GM18861 (cell line): ENCODE measurements around the gene TRDMT1.
"Not testable (repeated sequence)": the region's sequence is repeated elsewhere in the genome, so short reads cannot be mapped to it uniquely, and the experiment has no call there.

ENCODE experiments used
- ATAC-seq: cut with Tn5 transposase; IDR thresholded peaks from one replicate; pipeline ENCODE4 v1.9.1; 2021; ENCODE audit not compliant: unreplicated experiment

The TRDMT1 gene

GRCh38 chr10:17141504-17142229 is 59.8 kb downstream of the TRDMT1 start:
- no peak for ATAC-seq

- ATAC-seq = no peak
Observed at GRCh38 chr10:17140386-17140761, 61.1 kb downstream of the TRDMT1 start.

GRCh38 chr10:17138460-17139042 is 62.9 kb downstream of the TRDMT1 start:
- no peak for ATAC-seq

GRCh38 chr10:17134737-17135260 is 66.7 kb downstream of the TRDMT1 start:
- ATAC-seq = no peak

GRCh38 chr10:17134282-17134681 is 67.2 kb downstream of the TRDMT1 start:
- no peak for ATAC-seq

GRCh38 chr10:17129741-17130140 is 71.7 kb downstream of the TRDMT1 start, which contains the start of gene CUBN:
TSS of gene CUBN (minus strand) at chr10:17129811. CDS start at chr10:17129765, 46 bp downstream.
- no peak for ATAC-seq

GRCh38 chr10:17128261-17128660 is 73.2 kb downstream of the TRDMT1 start:
- no peak for ATAC-seq

- ATAC-seq = no peak
Observed at GRCh38 chr10:17126327-17126726, 75.1 kb downstream of the TRDMT1 start.

- ATAC-seq = no peak
Observed at GRCh38 chr10:17125206-17125893, 76.1 kb downstream of the TRDMT1 start.

- no peak for ATAC-seq
Observed at GRCh38 chr10:17123961-17124360, 77.5 kb downstream of the TRDMT1 start.

GRCh38 chr10:17122726-17123661 is 78.5 kb downstream of the TRDMT1 start:
- no peak for ATAC-seq

- ATAC-seq = no peak
Observed at GRCh38 chr10:17122052-17122451, 79.4 kb downstream of the TRDMT1 start.

- ATAC-seq = no peak
Observed at GRCh38 chr10:17120694-17121093, 80.8 kb downstream of the TRDMT1 start.

- no peak for ATAC-seq
Observed at GRCh38 chr10:17119845-17120244, 81.6 kb downstream of the TRDMT1 start.

- no peak for ATAC-seq
Observed at GRCh38 chr10:17116193-17116592, 85.3 kb downstream of the TRDMT1 start.

- ATAC-seq = no peak
Observed at GRCh38 chr10:17115683-17116082, 85.8 kb downstream of the TRDMT1 start.

GRCh38 chr10:17114878-17115444 is 86.5 kb downstream of the TRDMT1 start:
- not testable (repeated sequence) for ATAC-seq

GRCh38 chr10:17113889-17114540 is 87.5 kb downstream of the TRDMT1 start:
- no peak for ATAC-seq

GRCh38 chr10:17113346-17113745 is 88.1 kb downstream of the TRDMT1 start:
- no peak for ATAC-seq

GRCh38 chr10:17112566-17112965 is 88.9 kb downstream of the TRDMT1 start:
- no peak for ATAC-seq
